ENCODE results near the gene LMO3.
"Not testable (repeated sequence)": the region's sequence is repeated elsewhere in the genome, so short reads cannot be mapped to it uniquely, and the experiment has no call there.

LMO3 gene

GRCh38 chr12:16545836-16546235 is 60.1 kb downstream of the LMO3 start:
- no peak for DNase-seq (ENCODE audit: low spot score)

- DNase-seq (ENCODE audit: low spot score) = no peak
Measured at GRCh38 chr12:16542586-16542985, 63.4 kb downstream of the LMO3 start.

GRCh38 chr12:16537652-16538051 is 68.3 kb downstream of the LMO3 start:
- DNase-seq (ENCODE audit: low spot score) = not testable (repeated sequence)

GRCh38 chr12:16531621-16532020 is 74.3 kb downstream of the LMO3 start:
- no peak for DNase-seq (ENCODE audit: low spot score)

GRCh38 chr12:16530268-16530850 is 75.6 kb downstream of the LMO3 start:
- DNase-seq (ENCODE audit: low spot score) = no peak

- no peak for DNase-seq (ENCODE audit: low spot score)
Measured at GRCh38 chr12:16526693-16527092, 79.3 kb downstream of the LMO3 start.

- no peak for DNase-seq (ENCODE audit: low spot score)
Measured at GRCh38 chr12:16524378-16524777, 81.6 kb downstream of the LMO3 start.

GRCh38 chr12:16523951-16524331 is 82.0 kb downstream of the LMO3 start:
- no peak for DNase-seq (ENCODE audit: low spot score)

- DNase-seq (ENCODE audit: low spot score) = no peak
Measured at GRCh38 chr12:16523284-16523950, 82.5 kb downstream of the LMO3 start.

- no peak for DNase-seq (ENCODE audit: low spot score)
Measured at GRCh38 chr12:16520328-16520727, 85.6 kb downstream of the LMO3 start.

- DNase-seq (ENCODE audit: low spot score) = no peak
Measured at GRCh38 chr12:16515666-16516065, 90.3 kb downstream of the LMO3 start.

- no peak for DNase-seq (ENCODE audit: low spot score)
Measured at GRCh38 chr12:16513231-16513630, 92.7 kb downstream of the LMO3 start.

GRCh38 chr12:16509411-16509810 is 96.6 kb downstream of the LMO3 start:
- no peak for DNase-seq (ENCODE audit: low spot score)

GRCh38 chr12:16506394-16506793 is 99.6 kb downstream of the LMO3 start:
- no peak for DNase-seq (ENCODE audit: low spot score)

GRCh38 chr12:16504200-16504599 is 101.8 kb downstream of the LMO3 start:
- DNase-seq (ENCODE audit: low spot score) = no peak

- no peak for DNase-seq (ENCODE audit: low spot score)
Measured at GRCh38 chr12:16499611-16500010, 106.4 kb downstream of the LMO3 start.
